HG02943 (cell line): ENCODE measurements around the gene PDZD8.

ENCODE experiments used
- ATAC-seq: cut with Tn5 transposase; IDR thresholded peaks from one replicate; pipeline ENCODE4 v1.9.1; 2021; ENCODE audit warnings: mild to moderate bottlenecking, low read depth, moderate library complexity; ENCODE audit not compliant: unreplicated experiment

The PDZD8 gene

GRCh38 chr10:117228210-117228609, 147.0 kb downstream of the PDZD8 start:
- ATAC-seq: no peak
